Dedifferentiated amniotic fluid mesenchymal stem cell (primary cell): ENCODE data around the gene PPP1R12A.
"Not testable (repeated sequence)": the region's sequence is repeated elsewhere in the genome, so short reads cannot be mapped to it uniquely, and the experiment has no call there.

Source experiments
- DNase-seq: peaks from one replicate; pipeline ENCODE4 v3.0.0-alpha.2; 2016; ENCODE audit errors: extremely low spot score

PPP1R12A gene

GRCh38 chr12:79935021-79935623 lies at the start of gene PPP1R12A:
TSS of gene PPP1R12A (minus strand) at chr12:79935097. CDS start at chr12:79934931, 166 bp downstream.
- peak; percentile 94 for DNase-seq

- peak; percentile 42 for DNase-seq
These were observed 49.2 kb upstream of the PPP1R12A start for GRCh38 chr12:79983986-79984620.

DNA sequence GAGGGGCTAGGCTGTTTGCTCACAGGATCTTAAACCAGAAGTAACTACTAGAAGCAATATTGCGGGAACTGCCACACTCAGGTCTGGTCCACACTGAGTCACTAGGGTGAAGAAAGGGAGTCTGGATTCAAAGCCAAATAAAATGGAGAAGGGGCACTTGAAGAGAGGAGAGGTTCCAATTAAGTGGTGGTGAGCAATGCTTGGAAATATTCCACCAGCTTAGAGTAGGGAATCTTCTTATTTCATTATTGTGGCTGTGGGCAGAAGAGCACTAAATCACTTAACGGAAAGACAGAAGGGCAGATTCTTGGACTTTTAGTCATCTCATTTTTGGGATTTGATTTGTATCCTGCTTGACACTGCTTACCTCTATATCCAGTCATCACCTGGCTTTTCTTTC lies 48.6 kb upstream of the PPP1R12A start:
- DNase-seq, result peak; percentile 70

- DNase-seq, result no peak
These were observed 47.5 kb upstream of the PPP1R12A start for GRCh38 chr12:79982086-79983062.

DNA sequence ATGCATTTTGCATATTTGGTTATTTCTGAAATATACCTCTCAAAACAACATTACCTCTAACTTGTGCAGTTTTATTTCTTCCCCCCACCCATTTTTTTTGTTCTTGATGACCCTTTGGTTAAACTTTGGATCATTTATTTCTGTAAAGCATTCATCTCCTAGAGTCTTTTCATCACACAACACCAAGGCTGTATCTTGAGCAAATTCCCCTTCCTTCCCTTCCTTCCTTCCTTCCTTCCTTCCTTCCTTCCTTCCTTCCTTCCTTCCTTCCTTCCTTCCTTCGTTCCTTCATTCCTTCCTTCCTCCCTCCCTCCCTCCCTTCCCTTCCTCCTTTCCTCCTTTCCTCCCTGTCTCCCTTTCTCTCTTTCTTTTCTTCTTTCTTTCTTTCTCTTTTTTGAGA lies 43.8 kb upstream of the PPP1R12A start:
- DNase-seq, result no peak

- not testable (repeated sequence) for DNase-seq
These were observed 43.1 kb upstream of the PPP1R12A start for GRCh38 chr12:79977856-79978460.

DNA sequence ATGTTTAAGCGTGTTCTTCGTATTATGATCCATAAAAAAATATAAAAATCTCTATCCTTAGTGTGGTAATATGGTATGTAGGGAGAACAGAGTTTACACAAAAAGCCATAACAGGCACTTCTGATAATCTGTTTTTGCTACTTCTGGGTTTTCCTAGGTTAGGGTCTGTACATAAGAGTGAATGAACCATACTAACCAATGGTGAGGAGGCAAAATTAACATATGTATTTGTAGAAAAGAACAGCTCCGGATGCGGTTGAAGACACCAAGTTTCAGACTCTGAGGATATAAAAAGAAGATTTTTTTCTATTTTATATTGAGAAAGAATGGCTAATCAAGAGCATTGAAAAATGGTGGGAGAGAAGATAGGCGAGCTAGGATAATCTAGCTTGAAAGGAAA lies 40.2 kb upstream of the PPP1R12A start:
- no peak for DNase-seq

DNA sequence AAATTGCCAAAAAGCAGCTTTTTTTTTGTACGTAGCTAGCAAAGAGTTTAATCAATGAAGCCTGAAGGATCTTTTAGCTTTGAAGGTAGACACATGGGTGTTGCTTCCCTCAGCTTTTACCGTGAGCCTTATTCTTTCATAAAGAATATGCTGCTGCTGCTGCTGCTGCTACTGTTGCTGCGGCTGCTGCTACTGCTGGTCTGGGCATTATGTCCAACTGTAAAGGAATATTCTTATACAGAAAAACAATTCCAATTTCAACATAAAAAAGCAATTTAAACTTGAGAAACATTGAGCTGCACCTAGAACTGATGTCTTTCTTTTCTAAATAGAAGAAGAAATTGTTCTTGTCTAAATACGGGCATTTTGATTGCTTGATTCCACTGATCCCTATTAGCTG lies 38.9 kb upstream of the PPP1R12A start:
- DNase-seq, result no peak

DNA sequence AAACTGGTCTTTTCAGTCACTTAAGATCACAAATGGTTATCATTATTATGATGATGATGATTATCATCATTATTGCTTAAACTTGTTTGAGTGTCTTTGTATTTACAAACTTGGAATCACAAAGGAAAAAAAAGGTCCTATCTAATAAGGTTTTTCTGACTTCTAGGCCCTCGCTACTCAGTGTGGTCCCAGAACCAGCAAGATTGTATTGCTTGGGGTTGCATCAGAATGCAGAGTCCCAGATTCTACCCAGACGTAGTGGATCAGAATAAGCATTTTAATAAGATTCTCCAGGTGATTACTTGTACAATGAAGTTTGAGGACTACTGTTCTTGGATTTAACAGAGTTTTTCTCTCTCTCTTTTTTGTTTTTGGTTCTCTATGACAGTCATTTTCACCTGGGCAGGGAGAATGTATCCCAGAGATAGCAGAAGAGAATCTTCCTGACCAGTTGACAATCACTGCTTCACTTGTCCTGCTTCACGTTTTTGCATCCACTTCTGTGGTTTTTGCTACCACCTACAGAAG lies 29.3 kb upstream of the PPP1R12A start:
- no peak for DNase-seq

- DNase-seq, result no peak
These were observed 26.5 kb upstream of the PPP1R12A start for GRCh38 chr12:79961411-79961810.

GRCh38 chr12:79959484-79959883 lies 24.6 kb upstream of the PPP1R12A start:
- DNase-seq, result no peak

DNA sequence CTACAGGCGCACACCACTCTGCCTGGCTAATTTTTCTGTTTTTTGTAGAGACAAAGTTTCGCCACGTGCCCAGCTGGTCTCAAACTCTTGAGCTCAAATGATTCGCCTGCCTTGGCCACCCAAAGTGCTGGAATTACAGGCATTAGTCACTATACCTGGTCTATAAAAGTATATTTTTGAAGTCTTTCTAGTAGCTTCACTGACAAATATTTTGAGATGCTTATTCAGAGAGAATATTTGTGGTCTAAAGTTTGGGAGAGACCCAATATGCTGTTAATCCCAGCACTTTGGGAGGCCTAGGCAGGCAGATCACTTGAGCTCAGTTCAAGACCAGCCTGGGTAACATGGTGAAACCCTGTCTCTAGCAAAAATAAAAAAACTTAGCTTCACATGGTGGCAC lies 22.0 kb upstream of the PPP1R12A start:
- DNase-seq, result no peak

DNA sequence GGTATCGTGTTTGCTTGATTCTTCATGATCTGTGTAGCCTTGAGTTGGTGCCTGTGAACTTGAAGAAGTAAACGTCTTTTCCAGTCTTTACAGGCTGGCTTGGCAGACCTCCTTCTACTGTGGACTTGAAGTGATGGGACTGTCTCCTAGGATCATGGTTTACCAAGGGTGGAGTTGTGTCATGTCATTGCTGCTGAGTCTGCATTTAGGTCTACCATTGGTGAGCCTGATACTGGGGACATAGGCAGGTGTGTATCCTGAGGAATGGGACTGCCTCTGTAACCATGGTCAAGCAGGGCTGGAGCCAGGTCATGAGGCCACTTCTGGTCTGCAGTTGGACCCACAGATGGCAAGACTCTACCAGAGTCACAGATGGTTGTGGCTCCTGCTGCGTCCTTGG lies 20.7 kb upstream of the PPP1R12A start:
- DNase-seq, result no peak

- DNase-seq, result no peak
These were observed 19.2 kb upstream of the PPP1R12A start for GRCh38 chr12:79954037-79954610.

- DNase-seq, result no peak
These were observed 14.2 kb upstream of the PPP1R12A start for GRCh38 chr12:79949098-79949497.

GRCh38 chr12:79945433-79945832 lies 10.5 kb upstream of the PPP1R12A start:
- DNase-seq, result no peak

DNA sequence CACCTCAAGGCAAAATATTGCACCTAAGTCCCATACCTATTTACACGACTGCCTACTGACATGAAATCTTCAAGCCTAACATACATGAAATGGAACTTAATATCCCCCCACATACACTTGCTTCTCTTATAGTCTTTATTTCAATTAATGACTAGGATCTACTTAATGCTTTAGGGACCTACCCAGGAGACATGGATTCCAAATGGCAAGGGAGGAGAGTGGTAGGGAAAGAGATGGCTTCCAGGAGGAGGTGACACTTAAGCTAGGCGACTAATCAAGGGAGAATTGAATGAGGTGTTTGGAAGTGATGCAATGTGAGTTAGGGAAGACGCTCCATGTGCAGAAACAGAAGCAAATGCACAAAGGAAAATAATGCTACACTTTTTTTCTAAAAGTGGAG lies 9.7 kb upstream of the PPP1R12A start:
- DNase-seq, result no peak

GRCh38 chr12:79942846-79943245 lies 7.9 kb upstream of the PPP1R12A start:
- not testable (repeated sequence) for DNase-seq

GRCh38 chr12:79939728-79940310 lies 4.9 kb upstream of the PPP1R12A start:
- no peak for DNase-seq

- DNase-seq, result no peak
These were observed 3.9 kb upstream of the PPP1R12A start for GRCh38 chr12:79938843-79939242.

DNA sequence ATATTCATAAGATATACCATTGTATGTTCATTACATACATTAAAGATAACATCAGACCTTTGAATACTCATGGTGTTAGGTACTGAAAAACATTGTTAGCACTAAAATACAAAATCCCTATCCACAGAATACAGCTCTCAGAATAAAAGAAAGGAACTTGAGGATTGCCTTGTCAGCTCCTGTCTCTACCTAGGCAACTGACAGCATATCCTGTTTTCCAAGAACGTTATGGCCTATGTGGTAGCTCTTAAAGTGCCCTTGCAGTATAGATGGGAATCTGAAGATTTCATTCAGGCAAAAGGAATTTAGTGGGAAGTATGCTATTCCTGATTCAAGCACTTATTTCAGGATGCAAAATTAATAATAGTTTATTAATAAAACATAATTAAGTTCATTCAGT lies 1.8 kb upstream of the PPP1R12A start:
- no peak for DNase-seq
